Measurements from ENCODE around the gene QSOX2.

Gene QSOX2

GRCh38 chr9:136157477-136158265 lies 87.9 kb downstream of the QSOX2 start:
- DNase-seq (ENCODE audit: low read depth): no peak
- TF ChIP-seq CTCF (conservative IDR thresholded peaks at IDR 0.05; ENCODE audit: low read length): no peak

More at GRCh38 chr9:136157477-136158265, 87.9 kb downstream of the QSOX2 start:
- H3K4me3 ChIP-seq (ENCODE audit: low read length): no peak overlapping the region
